ENCODE data around the gene LINC01488. TPM values are rescaled to one million over a fixed set of nuclear protein-coding genes. Genes with fewer than 3 reads are reported as not detected.

The LINC01488 gene
- total RNA-seq, 2 experiments from 2014 or later = not detected

DNA sequence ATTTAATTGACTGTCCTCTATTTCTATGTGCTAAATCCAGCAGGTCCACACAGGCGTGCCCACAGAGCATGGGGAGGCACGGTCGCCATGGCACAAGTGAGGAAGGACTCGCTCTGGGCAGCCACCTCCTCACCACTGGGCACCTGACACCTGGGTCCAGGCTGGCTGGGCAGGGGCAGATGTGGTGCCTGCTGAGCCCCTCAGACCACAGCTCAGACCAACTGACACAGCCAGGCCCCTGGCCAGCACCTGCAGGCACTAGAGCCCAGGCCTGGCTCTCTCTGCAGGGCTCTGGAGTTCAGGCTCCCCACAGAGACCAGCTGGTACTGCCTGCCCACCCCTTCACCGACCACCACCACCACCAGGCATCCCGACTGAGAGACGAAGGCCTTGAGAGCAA, 27.9 kb downstream of the LINC01488 start:
- Histone ChIP-seq H3K4me1 (ENCODE audit: insufficient read depth, low read length) (no peaks in the 10 kb centered on the region), H3K9me3 (ENCODE audit: control insufficient read depth in 1 of 2, insufficient read depth in 1 of 2, low read length in 2 of 2) (peaks cover 0 to 4% of the 10 kb centered on the region in 2 experiments), H3K36me3 (ENCODE audit: insufficient read depth, low read length) (no peaks in the 10 kb centered on the region), H3K4me3 (ENCODE audit: low read length) (no peak overlapping the region), H3K27me3 (ENCODE audit: control insufficient read depth in 1 of 2, insufficient read depth in 2 of 2, low read length in 2 of 2) (no peaks in the 10 kb centered on the region), H3K27ac (ENCODE audit: low read depth in 1 of 2, low read length in 2 of 2) (no peak overlapping the region)
- TF ChIP-seq CTCF (IDR thresholded peaks at IDR 0.05) = no peak
- CTCF ChIA-PET = no interaction called here
- Mint-ChIP-seq H3K36me3 (ENCODE audit: low read depth) (no peaks in the 10 kb centered on the region), H3K4me3 (no peak overlapping the region), H3K4me1 (ENCODE audit: low read depth) (peaks cover 5% of the 10 kb centered on the region), H3K27ac (no peak overlapping the region), H3K27me3 (no peaks in the 10 kb centered on the region), H3K9me3 (peaks cover 2% of the 10 kb centered on the region)
- intact Hi-C loops (cut with DNase I, micrococcal nuclease) = no loop called here
- POLR2A ChIA-PET = no interaction called here
- no peak for DNase-seq
- no peak for ATAC-seq (ENCODE audit: poor library complexity)

- peaks cover 5% of the 10 kb centered on the region for H3K4me1 Mint-ChIP-seq (ENCODE audit: low read depth)
- no peaks in the 10 kb centered on the region for H3K27me3 Mint-ChIP-seq
- no peak overlapping the region for H3K4me3 Mint-ChIP-seq
- no peak overlapping the region for H3K27ac Mint-ChIP-seq
- intact Hi-C loops (cut with DNase I, micrococcal nuclease) = no loop called here
- H3K4me1 ChIP-seq (ENCODE audit: insufficient read depth, low read length) = no peaks in the 10 kb centered on the region
- POLR2A ChIA-PET = no interaction called here
- H3K27ac ChIP-seq (ENCODE audit: low read depth in 1 of 2, low read length in 2 of 2) = no peak overlapping the region
- H3K27me3 ChIP-seq (ENCODE audit: control insufficient read depth in 1 of 2, insufficient read depth in 2 of 2, low read length in 2 of 2) = no peaks in the 10 kb centered on the region
- no peak for TF ChIP-seq CTCF (IDR thresholded peaks at IDR 0.05)
- H3K9me3 Mint-ChIP-seq = peaks cover 2% of the 10 kb centered on the region
- CTCF ChIA-PET = no interaction called here
- H3K36me3 Mint-ChIP-seq (ENCODE audit: low read depth) = no peaks in the 10 kb centered on the region
- DNase-seq (no peak), ATAC-seq (ENCODE audit: poor library complexity) (no peak)
- no peaks in the 10 kb centered on the region for H3K36me3 ChIP-seq (ENCODE audit: insufficient read depth, low read length)
- no peak overlapping the region for H3K4me3 ChIP-seq (ENCODE audit: low read length)
- peaks cover 0 to 4% of the 10 kb centered on the region in 2 experiments for H3K9me3 ChIP-seq (ENCODE audit: control insufficient read depth in 1 of 2, insufficient read depth in 1 of 2, low read length in 2 of 2)
Observed at GRCh38 chr11:69509846-69510390, 28.5 kb downstream of the LINC01488 start.

DNA sequence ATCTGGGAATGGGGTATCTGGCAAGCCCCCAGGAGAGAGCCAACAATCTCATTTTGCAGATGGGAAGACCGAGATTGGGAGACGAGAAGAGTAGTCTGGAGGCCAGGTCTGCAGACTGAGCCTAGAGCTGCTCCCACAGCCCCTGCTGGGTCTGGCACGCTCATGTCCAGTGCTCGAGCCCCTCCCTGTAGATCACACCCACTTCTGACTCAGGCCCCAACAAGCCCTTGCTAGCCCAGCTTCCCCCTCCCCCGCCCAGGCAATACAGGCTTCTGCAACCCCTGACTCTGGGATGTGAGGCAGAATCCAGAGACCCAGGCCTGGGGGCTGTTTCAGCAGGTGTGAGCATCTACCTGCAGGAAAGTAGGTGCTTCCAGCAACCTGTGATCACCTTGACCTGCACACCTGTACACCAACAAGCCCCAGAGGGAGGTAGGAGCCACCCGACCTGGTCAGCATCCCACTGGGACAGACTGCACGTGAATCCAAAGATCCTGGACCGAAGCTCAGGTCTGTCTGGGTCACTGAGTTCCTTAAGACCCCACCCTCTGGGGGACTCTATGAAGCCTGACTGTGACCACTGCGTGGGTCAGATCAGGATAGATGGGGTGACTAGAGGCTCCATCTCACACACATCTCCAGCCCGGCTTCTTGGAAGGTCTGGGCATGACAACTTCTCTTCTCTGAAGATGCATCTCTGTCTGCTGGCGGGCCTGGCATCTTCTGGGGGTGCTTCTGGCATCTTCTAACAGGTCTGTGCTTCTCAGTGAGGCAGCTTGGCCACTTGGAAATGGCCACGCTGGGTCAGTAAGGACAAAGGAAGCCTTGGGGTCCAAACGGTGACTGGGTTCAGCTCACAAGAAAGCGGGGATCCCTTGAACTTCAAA, 29.3 kb downstream of the LINC01488 start:
- peaks cover 0 to 4% of the 10 kb centered on the region in 2 experiments for H3K9me3 ChIP-seq (ENCODE audit: control insufficient read depth in 1 of 2, insufficient read depth in 1 of 2, low read length in 2 of 2)
- no peaks in the 10 kb centered on the region for H3K36me3 Mint-ChIP-seq (ENCODE audit: low read depth)
- H3K9me3 Mint-ChIP-seq = peaks cover 2% of the 10 kb centered on the region
- H3K4me1 Mint-ChIP-seq (ENCODE audit: low read depth) = peaks cover 5% of the 10 kb centered on the region
- intact Hi-C loops (cut with DNase I, micrococcal nuclease) = no loop called here
- no peak overlapping the region for H3K4me3 ChIP-seq (ENCODE audit: low read length)
- H3K4me1 ChIP-seq (ENCODE audit: insufficient read depth, low read length) = no peaks in the 10 kb centered on the region
- H3K27me3 Mint-ChIP-seq = no peaks in the 10 kb centered on the region
- no peak overlapping the region for H3K27ac Mint-ChIP-seq
- DNase-seq = no peak
- no peaks in the 10 kb centered on the region for H3K27me3 ChIP-seq (ENCODE audit: control insufficient read depth in 1 of 2, insufficient read depth in 2 of 2, low read length in 2 of 2)
- ChIA-PET POLR2A (no interaction called here), CTCF (no interaction called here)
- TF ChIP-seq CTCF (IDR thresholded peaks at IDR 0.05) = no peak
- H3K27ac ChIP-seq (ENCODE audit: low read depth in 1 of 2, low read length in 2 of 2) = no peak overlapping the region
- no peak overlapping the region for H3K4me3 Mint-ChIP-seq
- no peaks in the 10 kb centered on the region for H3K36me3 ChIP-seq (ENCODE audit: insufficient read depth, low read length)
- no peak for ATAC-seq (ENCODE audit: poor library complexity)

All from CD4-positive, alpha-beta T cell (primary cell).